OCI-LY3 (cell line): ENCODE data around the gene ZNF304.

ENCODE experiments used
- CTCF ChIP-seq: fragments of 200-600, 300-600 bp; sonication (generic); IDR thresholded peaks from 2 replicates; pipeline ENCODE4 v1.5.1; 2014; ENCODE audit warnings: antibody characterized with exemption, low read length, low read depth
- EZH2phosphoT487 ChIP-seq: fragments of 200-600 bp; shearing (Covaris generic); IDR thresholded peaks from 2 replicates; pipeline ENCODE4 v1.6.1; 2018; ENCODE audit warnings: antibody characterized with exemption, mixed run types, low read depth

GRCh38 chr19:57351867-57352266, 796 bp downstream of the ZNF304 start:
- no peak for TF ChIP-seq CTCF
- no peak for TF ChIP-seq EZH2phosphoT487
